ENCODE data around the gene TIMP2.

DNA sequence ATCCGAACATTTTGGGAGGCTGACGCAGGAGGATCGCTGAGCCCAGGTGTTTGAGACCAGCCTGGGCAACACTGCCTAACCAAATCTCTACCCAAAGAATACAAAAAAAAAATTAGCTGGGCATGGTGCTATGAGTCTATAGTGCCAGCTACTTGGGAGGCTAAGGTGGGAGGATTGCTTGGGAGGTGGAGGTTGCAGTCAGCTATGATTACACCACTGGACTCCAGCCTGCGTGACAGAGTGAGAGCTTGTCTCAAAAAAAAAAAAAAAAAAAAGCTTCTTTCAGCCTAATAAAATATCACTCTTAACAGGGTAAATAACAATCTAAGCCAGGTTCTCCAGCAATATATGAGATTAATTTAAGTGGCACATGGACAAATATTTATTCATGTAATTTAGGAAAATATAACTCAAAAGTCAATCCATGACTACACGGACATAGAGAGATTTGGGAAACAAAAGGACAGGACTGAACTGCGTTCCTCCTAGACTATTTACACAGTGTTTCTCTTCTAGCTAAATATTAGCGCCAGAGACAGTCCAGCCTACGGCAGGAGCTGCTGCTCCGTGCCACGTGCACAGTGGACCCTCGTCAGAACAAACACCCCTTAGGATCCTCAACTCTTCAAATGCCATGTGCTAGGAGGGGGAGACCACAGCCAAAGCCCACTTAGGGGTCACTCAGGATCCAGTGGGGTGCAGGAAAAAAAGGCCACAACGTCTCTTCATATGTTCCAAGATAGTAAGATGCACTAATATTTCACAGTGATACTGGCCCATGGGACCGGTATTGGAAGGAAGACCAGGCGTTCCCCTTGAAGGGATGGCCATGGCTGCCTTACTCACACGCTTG, 93.3 kb downstream of the TIMP2 start:
- no peak for TF ChIP-seq MYC (IDR thresholded peaks at IDR 0.05; ENCODE audit: borderline replicate concordance, low read length)
- no peak for TF ChIP-seq USF2 (IDR thresholded peaks at IDR 0.05)
- TF ChIP-seq, protein P1, sequence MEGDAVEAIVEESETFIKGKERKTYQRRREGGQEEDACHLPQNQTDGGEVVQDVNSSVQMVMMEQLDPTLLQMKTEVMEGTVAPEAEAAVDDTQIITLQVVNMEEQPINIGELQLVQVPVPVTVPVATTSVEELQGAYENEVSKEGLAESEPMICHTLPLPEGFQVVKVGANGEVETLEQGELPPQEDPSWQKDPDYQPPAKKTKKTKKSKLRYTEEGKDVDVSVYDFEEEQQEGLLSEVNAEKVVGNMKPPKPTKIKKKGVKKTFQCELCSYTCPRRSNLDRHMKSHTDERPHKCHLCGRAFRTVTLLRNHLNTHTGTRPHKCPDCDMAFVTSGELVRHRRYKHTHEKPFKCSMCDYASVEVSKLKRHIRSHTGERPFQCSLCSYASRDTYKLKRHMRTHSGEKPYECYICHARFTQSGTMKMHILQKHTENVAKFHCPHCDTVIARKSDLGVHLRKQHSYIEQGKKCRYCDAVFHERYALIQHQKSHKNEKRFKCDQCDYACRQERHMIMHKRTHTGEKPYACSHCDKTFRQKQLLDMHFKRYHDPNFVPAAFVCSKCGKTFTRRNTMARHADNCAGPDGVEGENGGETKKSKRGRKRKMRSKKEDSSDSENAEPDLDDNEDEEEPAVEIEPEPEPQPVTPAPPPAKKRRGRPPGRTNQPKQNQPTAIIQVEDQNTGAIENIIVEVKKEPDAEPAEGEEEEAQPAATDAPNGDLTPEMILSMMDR (IDR thresholded peaks at IDR 0.05) = no peak
